ENCODE results near the gene PARD3B.

Gene PARD3B

DNA sequence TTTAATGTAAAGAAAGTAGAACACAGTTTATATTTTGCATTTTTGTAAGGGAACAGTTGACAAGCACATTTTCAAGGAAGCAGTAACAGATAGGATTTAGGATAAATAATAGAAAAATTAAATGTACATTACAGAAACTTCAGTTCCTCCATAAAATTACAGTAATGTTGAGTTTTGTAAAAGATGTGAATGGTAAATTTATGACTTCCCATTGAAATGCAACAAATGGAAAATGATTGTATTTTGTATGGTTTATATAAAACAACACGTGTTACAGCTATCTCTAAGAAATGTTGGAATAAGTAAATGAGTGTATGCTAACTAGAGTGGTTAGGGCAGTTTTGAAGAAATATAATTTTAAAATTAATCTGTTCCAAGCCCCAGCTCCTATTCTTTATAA lies 227.3 kb downstream of the PARD3B start:
- no peak for FAIRE-seq

DNA sequence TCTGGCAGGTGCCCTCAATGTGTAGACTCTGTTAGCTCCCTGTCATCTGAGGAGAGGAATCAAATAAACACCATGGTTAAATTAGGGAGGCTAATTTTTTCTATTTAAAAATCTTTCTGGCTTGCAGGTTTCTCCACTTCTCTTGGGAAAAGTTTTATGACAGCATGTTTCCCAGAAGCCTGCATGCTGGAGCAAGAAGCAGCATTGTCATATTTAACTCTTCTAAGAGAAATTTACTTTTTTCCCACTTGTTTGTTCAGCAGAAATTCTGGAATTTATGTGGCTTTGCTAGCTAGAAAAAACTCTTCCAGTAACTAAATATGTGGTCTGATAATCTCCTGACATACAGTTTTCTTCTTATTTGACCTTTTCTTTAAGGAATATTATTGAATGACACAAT lies 230.5 kb downstream of the PARD3B start:
- FAIRE-seq, result no peak

DNA sequence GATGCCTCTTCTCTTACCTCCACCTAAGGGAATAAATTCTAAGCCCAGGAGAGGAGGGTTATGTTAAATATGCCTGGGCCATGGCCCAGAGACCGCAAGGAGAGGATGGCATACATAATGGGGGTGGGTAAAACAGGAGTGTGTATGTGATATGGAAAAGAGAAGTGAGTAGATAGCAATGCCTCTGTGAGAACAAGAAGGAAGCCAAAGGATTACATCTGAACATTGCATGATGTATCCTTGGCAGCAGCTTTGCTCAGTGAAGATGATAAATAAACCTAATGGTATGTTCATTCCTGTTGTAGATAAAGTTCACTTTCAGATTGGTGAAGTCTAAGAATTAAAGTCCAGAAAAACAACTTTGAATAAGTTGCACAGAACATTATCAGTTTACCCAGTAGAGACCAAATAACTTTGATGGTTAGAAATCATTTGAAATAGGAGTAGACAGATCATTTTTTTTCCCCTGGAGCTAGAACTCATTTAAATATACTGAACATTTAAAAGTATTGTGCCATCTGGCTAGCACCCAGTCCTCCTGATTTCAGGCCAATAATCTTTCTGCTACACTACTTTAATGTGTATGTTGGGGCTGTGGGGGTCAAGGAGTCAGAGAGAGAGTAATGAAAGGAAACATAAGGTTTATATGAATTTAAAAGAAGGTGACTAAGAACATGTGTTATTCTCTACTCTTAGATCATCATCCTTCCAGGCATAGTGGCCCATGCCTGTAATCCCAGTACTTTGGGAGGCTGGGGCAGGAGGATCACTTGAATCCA lies 231.7 kb downstream of the PARD3B start:
- FAIRE-seq, result no peak

DNA sequence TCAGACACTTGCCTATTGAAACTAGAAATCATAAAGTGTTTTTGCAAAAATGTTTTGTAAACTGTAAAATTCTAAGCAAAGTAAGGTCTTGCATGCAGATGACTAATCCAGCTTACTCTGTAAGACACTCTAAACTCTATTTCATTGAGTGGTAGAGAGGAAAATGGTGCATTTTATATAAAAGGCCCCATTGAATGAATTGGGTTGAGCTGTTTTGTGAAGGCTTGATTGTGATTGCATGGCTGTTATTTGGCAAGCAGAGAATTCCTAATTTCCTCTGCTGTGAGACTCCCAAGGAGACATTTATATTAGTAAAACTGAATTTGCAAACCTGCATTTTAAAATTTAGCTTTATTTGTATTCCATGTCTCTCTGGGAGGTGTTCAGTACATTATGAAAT lies 234.5 kb downstream of the PARD3B start:
- FAIRE-seq, result no peak

DNA sequence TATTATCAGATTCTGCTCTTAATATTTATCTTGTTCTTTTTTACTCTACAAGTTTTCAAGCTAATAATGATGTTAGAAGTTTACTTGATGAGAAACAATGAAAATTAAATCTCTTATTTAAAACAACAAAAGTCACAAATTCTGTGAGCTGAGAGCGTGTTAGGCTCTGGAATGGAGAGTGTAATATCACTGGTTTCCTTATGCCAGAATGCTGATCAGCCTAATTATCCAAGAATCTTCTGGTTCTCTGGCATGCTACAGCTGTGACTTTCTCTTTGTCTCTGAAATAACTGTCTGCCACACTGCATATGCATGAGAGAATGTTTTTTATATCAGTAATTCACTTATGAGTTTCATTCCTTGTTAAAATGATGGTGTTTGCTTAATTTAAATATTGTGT lies 236.7 kb downstream of the PARD3B start:
- FAIRE-seq, result no peak

DNA sequence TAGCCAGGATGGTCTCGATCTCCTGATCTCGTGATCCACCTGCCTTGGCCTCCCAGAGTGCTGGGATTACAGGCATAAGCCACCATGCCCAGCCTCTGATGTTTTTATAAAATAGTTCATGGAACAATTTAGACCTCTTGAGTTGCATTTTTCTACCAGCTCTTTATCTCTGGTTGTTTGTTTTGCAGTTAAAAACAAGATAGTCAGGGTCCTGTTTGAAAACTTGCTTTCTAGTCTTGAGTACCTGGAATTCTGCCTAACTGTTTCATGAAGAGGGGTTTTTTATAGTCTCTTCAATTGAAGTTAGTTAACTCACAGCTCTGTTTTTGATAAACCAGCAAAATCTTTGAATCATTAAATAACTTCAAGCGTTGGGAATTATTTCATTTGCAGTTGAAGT lies 244.8 kb downstream of the PARD3B start:
- FAIRE-seq, result no peak

DNA sequence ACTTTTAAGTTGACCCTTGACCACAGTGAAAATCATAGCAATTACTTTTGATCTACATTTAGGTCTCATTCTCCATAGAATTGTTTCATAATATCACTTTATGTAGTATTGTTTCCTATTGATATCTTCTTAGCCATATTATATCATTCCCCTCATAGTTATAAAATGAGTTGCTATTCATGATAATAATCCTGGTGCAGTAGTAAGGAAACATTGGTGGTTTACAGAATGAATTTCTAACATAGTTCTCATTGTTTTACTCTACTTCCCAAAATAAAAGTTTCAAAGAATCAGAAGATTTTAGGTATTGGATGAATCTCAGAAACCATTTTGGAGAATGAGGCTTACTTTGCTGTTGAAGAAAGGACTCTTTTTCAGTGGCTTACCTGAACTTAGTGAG lies 246.0 kb downstream of the PARD3B start:
- no peak for FAIRE-seq

DNA sequence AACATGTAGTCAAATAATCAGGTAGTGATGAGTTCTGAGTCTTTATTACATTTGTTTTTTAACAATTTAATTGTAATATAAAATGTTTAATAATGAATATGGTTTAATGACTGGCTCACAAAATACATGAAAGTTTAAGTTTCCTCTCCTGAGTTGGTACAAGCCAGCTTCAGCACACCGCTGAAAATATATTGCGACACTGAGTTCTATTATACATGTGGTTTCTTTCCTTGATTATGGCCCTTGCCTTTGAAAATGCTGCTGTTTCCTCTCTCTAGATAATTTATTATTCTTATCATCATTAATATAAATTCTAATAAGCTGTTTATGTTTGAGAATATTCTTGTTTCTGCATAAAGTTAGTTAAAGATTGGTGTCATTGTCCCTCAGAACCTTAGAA lies 249.3 kb downstream of the PARD3B start:
- peak; percentile 58 for FAIRE-seq

DNA sequence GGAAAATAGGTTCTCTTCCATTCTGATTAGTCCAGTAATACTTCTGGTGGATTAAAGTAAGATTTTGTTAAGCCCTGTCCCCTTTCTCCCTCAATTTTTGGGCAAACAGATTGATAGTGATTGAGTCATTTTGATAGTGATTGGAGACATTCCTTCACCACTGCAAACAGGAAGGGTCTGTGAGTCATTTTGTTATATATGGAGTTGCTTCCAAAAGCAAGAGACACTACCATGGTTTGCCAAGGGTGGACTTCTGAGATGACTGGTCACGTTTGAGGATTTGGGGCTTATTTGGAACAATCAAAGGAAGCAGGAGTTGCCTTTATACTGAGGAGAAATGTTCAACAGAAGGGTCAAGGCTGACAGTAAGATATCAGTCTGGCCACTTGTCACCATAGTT lies 249.9 kb downstream of the PARD3B start:
- FAIRE-seq, result no peak

DNA sequence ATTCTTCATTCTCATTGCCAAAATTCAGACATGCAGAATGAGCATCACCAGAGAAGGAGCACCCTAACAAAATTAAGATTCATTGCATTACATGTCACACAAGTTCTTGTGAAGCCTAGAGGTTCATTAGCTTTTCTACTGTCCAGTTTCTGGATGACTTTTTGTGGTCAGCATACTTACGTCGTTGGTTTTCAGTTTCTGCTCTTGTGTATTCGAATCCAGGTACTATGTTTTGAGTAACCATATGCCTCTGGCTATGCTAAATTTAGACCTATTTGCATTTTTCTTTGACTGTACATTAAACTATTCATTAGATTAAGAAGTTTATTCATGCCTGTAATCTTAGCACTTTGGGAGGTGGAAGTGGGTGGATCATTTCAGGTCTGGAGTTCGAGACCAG lies 251.3 kb downstream of the PARD3B start:
- no peak for FAIRE-seq

DNA sequence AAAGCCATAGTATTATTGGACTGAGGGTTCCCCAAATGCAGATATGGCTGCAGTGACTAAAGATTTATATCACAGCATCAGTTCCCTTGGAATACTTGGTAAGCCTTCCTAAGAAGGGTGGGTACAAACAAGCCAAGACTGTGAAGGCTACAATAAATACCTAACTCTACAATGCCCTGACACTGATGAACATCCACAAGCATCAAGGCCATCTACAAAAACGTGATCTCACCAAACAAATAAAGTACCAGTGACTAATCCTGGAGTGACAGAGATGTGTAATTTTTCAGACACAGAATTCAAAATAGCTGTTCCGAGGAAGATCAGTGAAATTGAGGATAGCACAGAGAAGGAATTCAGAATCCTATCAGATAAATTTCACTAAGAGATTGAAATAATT lies 254.5 kb downstream of the PARD3B start:
- no peak for FAIRE-seq

DNA sequence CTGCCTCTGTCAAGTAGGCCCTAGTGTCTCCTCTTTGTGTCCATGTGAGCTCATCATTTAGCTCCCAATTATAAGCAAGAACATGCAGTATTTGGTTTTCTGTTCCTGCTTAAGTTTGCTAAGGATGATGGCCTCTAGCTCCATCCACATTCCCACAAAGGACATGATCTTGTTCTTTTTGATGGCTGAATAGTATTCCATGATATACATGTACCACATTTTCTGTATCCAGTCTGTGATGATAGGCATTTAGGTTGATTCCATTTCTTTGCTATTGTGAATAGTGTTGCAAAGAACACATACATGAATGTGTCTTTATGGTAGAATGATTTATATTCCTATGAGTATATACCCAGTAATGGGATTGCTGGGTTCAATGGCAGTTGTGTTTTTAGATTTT lies 263.2 kb downstream of the PARD3B start:
- FAIRE-seq, result no peak

DNA sequence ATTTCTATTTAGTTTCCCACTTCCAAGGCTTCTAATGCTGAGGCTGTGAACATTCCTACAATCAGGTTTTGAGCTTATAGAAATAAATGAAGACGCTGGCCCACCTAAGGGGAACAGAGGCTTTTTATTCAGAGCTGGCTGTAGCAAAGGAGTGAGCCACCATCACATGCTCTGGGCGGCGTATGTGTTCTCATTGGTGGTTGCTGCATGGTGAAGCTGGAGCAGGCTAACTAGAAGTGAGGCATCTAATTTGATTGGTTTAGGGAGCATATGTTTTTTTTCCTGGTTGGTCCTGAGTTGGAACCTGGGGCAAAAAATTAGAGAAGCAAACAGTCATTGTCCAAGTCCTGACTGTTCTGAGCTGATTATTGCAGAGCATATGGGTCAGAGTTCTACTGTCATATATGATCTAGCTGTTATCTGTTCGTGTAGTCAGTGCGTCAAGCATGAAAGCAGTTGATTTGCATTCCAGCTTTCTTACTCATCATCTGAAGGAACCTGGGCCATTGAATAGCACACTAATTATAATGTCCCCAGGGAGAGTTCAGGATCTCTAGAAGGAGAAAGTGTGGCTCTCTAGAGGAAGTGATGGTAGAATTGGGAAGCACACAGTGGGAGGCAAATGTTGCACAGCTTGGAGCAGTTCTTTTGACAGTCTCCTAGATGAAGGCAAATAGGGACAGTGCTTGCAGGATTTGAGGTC lies 279.6 kb downstream of the PARD3B start:
- FAIRE-seq, result no peak

DNA sequence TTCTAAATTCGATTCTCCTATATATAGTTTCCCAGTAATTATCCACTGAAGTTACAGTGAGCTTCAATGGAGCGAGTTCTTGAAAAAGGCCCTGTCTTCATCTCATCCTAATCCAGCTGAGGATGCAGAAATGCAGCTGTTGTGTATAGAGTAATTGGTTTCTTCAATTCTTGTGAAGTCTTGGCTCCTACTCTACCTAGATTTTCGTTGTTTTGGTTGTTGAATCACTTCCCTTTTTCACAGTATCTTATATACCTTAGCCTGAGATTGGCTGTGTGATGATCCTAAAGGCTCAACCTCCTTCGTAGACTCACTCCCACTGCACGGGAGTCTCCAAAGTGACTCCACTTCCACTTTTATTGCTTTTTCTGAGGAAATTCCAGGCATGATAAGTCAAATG lies 280.4 kb downstream of the PARD3B start:
- no peak for FAIRE-seq

DNA sequence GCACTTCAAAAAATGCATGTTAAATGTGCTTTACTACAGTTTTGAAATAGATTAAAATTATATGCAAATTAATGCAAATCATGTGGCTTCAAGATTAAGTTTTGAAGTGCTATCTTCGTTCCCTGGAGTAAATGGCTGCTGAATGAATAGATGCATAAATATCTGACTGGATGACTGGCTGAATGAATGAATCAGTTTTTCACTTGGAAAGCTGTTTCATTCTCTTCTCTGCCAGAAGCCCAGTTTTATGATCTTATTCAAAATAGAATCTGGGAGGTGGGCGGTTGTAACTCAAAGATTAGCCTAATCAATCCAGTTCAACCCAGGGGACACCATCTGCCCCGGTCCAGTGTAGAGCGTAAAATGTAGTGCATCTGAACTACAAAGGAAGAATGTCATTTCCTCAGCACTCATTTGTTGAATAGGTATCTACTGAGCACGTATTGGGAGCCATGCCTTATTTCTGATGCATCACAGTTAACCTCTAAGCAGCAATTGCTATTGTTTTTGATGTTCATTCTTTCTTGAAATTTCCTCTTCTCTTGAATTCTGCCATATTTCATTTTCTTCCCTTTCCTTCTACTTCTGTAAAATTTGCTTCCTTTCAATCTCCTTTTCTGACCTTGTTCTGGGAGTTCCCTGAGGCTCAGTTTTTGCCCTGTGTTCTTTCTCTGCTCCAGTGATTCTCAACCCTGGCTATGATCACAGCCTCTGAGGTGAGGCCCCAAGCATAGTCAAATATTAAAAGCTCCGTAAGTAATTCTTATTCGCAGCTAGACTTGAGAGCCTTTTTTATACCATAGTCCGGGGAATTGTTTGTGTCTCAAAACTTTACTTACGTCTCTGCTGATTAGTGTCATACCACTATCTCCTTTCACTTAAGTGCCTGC lies 282.7 kb downstream of the PARD3B start:
- no peak for FAIRE-seq

DNA sequence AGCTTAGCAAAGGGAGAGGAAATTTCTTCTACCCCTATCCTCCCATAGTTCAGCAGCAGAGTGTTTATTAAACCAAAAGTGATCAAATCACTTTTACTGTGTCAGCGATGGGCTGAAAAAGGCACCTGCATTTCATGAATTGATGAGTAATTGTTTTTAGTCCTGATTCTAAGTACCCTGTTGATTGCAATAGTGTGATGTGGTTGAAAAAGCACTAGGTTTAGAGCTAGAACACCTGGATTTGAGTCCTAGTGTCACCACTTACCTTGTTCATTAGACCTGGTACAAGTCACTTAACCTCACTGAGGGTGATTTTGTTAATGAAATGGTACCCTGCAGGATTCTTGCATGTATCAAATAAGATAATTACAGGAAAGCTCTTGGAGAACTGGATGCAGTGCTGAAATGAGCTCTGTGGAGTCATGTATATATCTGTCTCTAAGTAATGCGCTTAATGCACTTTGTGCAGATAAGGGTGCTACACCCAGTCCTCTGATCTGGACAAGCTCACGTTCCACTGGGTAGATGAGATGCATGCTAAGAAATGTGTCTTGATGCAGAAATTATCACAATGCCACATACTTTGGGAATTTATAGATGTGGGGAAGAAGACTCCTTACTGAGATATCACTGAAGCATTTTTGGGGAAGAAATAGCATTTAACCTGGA lies 289.6 kb downstream of the PARD3B start:
- no peak for FAIRE-seq

DNA sequence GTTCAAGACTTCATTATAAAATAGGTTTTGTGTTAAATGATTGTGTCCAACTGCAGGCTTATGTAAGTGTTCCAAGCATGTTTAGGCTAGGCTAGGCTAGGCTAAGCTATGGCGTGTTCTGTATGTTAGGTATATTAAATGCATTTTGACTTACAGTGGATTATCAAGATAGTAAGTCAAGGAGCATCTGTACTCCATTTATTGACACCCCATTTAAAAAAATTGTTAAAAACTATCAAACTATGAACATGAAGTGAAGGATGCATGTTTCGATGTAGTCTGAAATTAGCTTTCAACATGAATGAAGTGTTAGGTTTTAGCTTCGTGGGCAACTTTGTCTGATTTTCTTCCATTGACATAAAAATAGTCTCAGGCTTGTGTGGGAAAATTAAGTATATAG lies 290.5 kb downstream of the PARD3B start:
- FAIRE-seq, result no peak

DNA sequence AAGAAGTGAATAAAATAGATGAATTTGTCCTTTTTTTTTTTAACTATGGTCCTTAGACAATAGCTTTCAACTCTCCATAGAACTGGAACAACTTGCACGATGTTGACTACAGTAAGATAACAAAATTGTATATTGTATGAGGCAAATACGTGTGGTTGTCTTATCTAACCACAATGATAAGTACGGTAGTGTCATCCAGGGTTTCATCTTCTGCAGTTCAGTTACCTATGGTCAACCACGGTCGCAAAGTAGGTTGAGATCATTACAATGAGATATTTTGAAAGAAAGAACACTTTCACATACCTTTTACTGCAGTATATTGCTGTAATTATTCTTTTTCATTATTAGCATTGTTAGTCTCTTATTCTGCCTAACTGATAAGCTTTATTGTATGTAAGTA lies 295.2 kb downstream of the PARD3B start:
- FAIRE-seq, result no peak

DNA sequence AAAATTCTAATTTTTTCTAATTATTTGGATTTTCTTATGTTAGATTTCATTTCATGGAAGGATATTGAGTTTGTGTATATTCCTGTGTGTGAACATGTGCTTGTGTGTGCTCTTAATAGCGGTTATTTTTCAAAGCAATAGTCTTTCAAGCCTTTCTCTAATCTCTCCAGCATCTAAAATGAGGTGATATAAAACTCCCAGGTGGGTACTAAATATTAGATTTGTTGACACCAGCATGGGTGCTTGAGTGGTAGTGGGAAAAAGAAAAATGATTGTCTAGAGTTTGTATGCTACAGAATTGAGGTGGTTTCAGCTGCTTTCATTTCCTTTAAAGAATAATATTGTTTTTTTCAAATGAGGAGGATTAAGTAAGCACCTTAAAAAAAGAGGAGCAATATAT lies 296.8 kb downstream of the PARD3B start:
- no peak for FAIRE-seq

DNA sequence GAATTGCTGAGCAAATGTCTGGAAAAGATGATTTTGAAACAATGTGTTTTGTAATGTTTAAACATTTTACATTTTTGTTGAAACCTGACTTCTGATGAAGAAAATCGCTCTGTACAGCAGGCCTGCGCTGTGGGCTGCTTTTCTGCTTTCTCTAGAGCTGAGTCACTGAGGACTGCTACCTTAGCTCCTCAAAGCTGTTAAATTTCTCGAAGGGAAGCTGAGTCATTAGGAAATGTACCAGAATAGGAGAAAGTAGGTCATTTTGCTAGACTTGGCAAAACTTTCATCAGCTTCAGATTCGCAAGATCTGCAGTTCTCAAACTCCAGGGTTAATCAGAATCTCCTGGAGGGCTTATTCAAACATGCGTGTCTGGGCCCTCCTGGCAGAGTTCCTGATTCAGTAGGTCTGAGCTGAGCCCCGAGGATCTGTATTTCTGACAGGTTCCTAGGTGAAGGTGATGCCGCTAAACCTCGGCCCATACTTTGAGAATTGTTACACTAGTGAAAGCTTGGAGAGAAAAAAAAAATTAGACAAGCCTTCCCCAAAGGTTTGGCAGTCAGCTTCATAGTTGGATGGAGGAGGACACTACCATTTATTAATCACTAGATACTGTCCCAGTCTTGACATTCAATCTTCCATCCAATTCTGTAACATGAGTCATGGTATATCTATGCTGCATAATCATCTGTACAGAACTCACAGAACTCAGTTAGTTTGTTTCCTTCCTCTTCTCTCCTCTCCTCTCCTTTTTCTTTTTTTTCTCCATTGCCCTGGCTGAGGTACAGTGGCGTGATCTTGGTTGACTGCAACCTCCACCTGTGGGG lies 297.6 kb downstream of the PARD3B start:
- peak; percentile 94 for FAIRE-seq

DNA sequence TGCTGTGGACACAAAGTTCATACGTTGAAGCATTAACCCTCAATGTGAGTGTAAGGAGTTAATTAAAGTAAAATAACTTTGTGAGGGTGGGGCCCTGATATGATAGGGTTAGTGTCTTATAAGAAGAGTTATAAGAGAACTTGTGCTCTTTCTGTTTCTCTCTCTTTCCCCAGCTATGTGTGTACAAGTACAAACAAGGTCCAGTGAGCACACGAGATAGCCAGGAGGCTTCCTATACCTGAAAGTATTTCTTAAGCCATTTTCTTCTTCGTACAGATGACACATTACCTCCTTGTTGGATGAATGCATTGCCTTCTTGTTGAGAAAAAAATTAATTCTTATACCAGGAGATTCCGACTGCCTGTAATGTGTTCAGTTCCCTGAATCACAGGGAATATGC lies 301.2 kb downstream of the PARD3B start:
- FAIRE-seq, result no peak

DNA sequence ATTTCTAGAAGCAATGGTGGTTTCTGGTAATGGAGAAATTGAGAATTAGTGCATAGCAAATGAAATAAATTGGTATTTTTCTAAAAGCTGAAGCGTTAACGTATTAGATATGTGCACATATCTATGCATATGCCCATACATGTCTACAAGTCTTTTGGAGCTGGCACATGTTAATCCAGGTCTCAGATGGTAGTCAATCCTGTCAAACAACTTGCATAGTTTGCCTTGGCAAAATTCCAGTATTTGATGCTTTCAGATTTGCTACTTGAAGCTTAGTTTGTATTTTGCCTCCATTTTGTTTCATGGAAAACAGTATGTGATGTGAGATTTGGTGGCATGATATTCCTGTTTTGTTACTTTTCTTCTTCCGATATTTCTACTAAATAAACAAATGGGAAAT lies 304.6 kb downstream of the PARD3B start:
- FAIRE-seq, result no peak

Measured in islet of Langerhans (tissue), 1 donor.